Cardiac fibroblast (primary cell): ENCODE results near the gene USP40.

ENCODE experiments used
- DNase-seq, 2 donors: peaks; one replicate each; pipeline versions ENCODE4 v3.0.0 to v3.0.0-alpha.2; 2010; ENCODE audit warnings: low read depth in 2 of 2
- H3K4me3 ChIP-seq, 2 donors: replicated peaks in 1 of 2; 1 replicate in 1 of 2; 2 replicates in 1 of 2; pipeline ENCODE4 v1.5.1; 2011; ENCODE audit warnings: low read depth in 2 of 2, low read length in 2 of 2, mild to moderate bottlenecking in 2 of 2, moderate library complexity in 1 of 2
- TF ChIP-seq, protein P1 (sequence below): IDR thresholded peaks from one replicate; pipeline ENCODE4 v1.5.1; 2011; ENCODE audit warnings: low read depth, mild to moderate bottlenecking, low read length, inconsistent platforms

Gene USP40

GRCh38 chr2:233470839-233471238 is 95.7 kb downstream of the USP40 start:
- H3K4me3 ChIP-seq, result no peak overlapping the region
- TF ChIP-seq, protein P1, sequence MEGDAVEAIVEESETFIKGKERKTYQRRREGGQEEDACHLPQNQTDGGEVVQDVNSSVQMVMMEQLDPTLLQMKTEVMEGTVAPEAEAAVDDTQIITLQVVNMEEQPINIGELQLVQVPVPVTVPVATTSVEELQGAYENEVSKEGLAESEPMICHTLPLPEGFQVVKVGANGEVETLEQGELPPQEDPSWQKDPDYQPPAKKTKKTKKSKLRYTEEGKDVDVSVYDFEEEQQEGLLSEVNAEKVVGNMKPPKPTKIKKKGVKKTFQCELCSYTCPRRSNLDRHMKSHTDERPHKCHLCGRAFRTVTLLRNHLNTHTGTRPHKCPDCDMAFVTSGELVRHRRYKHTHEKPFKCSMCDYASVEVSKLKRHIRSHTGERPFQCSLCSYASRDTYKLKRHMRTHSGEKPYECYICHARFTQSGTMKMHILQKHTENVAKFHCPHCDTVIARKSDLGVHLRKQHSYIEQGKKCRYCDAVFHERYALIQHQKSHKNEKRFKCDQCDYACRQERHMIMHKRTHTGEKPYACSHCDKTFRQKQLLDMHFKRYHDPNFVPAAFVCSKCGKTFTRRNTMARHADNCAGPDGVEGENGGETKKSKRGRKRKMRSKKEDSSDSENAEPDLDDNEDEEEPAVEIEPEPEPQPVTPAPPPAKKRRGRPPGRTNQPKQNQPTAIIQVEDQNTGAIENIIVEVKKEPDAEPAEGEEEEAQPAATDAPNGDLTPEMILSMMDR, result no peak
- DNase-seq, result no peak

GRCh38 chr2:233470011-233470687 is 96.4 kb downstream of the USP40 start:
- TF ChIP-seq, protein P1, result no peak
- H3K4me3 ChIP-seq, result no peak overlapping the region
- peak; percentile 13 to 45 for DNase-seq

DNA sequence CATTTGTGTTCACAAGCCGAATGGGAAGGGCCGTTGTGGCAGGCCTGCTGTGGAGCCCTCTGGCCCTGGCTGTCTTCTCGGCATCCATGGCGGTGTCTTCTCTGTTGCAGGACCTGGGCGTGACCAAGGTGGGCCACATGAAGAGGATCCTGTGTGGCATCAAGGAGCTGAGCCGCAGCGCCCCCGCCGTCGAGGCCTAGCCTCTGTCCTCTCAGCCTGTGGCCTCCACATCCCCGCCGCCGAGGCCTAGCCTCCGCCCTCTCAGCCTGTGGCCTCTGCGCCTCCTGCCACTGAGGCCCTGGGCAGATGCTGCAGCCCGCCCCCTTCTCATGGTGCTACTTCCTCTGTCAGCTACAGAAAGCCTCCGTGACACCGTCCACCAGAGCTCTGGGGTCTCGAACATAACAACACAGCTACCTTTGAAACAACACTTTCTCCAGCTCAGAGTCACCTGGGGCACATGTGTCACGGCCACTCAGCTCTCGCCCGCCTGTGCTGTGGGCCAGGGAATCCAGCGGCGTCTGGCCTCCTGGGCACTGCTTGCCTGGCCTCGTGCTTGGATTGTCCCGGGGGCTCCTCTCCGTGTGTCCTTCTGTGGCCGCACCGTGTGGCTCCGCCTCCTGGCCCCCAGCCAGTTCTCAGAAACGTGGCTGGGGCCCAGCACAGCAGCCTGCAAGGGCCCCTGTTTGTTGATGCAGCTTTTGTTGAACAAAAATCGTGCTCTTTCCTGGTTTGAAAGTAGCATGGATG is 97.1 kb downstream of the USP40 start:
- no peak for DNase-seq
- H3K4me3 ChIP-seq, result no peak overlapping the region
- TF ChIP-seq, protein P1, result no peak

DNA sequence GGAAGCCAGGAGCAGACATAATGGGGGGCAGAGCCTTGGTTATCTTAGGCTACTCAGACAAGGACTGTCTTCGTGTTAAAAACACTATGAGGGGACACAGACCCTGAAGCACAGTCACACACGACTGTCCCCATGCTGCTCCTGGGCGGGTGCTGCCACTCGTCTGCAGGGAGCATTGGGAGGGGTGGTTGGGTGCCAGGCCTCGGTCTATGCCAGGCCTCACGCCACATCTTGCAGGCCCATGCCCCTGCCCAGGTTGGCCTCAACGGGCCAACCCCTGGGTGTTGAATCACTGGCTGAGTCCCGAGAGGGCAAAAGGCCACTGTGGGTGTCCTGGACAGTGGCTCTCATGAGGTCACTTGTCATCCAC is 97.9 kb downstream of the USP40 start:
- TF ChIP-seq, protein P1, result no peak
- no peak for DNase-seq
- no peak overlapping the region for H3K4me3 ChIP-seq

DNA sequence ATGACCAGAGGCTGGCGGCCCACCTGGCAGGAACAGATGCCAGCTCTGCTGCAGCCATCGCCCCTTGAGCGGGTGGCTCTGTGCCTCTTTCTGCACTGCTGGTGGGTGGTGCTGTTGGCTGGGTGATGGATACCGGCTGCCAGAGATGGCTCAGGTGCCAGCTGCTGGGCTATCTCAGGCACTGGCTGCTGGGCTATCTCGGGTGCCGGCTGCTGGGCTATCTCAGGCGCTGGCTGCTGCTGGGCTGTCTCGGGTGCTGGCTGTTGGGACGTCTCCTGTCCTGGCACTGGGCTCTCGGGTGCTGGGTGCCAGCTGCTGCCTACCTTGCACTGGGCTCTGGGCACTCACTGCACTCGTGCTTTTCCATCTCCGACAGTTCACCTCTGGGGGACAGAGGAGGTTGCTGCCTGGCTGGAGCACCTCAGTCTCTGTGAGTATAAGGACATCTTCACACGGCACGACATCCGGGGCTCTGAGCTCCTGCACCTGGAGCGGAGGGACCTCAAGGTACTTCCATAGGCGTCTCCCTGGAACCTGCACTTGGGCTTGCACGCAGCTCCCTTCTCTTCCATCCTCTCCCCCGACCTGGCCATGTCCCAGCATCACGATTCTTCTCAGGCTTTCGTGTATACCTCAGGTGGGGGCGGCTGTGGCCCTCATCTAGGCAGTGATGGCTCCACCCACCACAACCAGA is 98.4 kb downstream of the USP40 start:
- TF ChIP-seq, protein P1, result no peak
- no peak for DNase-seq

GRCh38 chr2:233466991-233467603 is 99.5 kb downstream of the USP40 start:
- no peak overlapping the region for H3K4me3 ChIP-seq
- TF ChIP-seq, protein P1, result no peak
- no peak for DNase-seq

More for the DNA sequence above, 98.4 kb downstream of the USP40 start:
- no peak overlapping the region for H3K4me3 ChIP-seq
